PC-3 (cell line): ENCODE data around the gene RNF166. TPM values are rescaled to one million over a fixed set of nuclear protein-coding genes. Genes with fewer than 3 reads are reported as not detected.

Experiments used
- ATAC-seq: fragments of 200-7000 bp; cut with Tn5 transposase; 2 replicates; pipeline ENCODE4 v1.9.1; 2020; ENCODE audit warnings: mild to moderate bottlenecking, moderate library complexity
- BruUV-seq: library from RNA; stranded (reverse); fragments of 400-500 nt; replicated peaks from 2 replicates; lab custom pipeline; 2021; lab: Mats Ljungman, UMichigan
- CTCF ChIA-PET: fragments of 300-600 bp; sonication (Branson Sonifier 250); formaldehyde crosslinking; loops from one replicate; lab custom pipeline; 2022; ENCODE audit warnings: antibody characterized with exemption; lab: Charles Lee
- POLR2A ChIA-PET: fragments of 300-600 bp; sonication (Branson Sonifier 250); formaldehyde crosslinking; loops from one replicate; lab custom pipeline; 2022; ENCODE audit warnings: antibody characterized with exemption; ENCODE audit not compliant: unreplicated experiment; lab: Charles Lee
- DNase-seq: peaks from one replicate; pipeline ENCODE4 v3.0.0-alpha.2; 2015
- H2AFZ ChIP-seq: fragments of 300-600 bp; sonication (generic); 2 replicates; pipeline ENCODE4 v1.6.0; 2016; ENCODE audit warnings: antibody characterized with exemption, low read length
- H3F3A ChIP-seq: fragments of 300-600 bp; sonication (generic); one replicate; pipeline ENCODE4 v1.6.0; 2017; ENCODE audit warnings: antibody characterized with exemption, low read length, control low read depth, mild to moderate bottlenecking; ENCODE audit not compliant: unreplicated experiment
- H3K27ac ChIP-seq: fragments of 300-600 bp; sonication (generic); 2 replicates; pipeline ENCODE4 v1.5.1; 2016; ENCODE audit warnings: mild to moderate bottlenecking, low read length
- H3K27me3 ChIP-seq: fragments of 300-600 bp; sonication (generic); 2 replicates; pipeline ENCODE4 v1.6.1; 2016; ENCODE audit warnings: low read length, mixed read lengths
- H3K36me3 ChIP-seq: fragments of 300-600 bp; sonication (generic); 2 replicates; pipeline ENCODE4 v1.6.1; 2016; ENCODE audit warnings: low read depth, mixed run types, low read length, mixed read lengths
- H3K4me1 ChIP-seq: fragments of 300-600 bp; sonication (generic); 2 replicates; pipeline ENCODE4 v1.5.1; 2016; ENCODE audit warnings: low read length; ENCODE audit not compliant: insufficient read depth
- H3K4me2 ChIP-seq: fragments of 300-600 bp; sonication (generic); 2 replicates; pipeline ENCODE4 v1.6.0; 2016; ENCODE audit warnings: low read length
- H3K4me3 ChIP-seq: fragments of 300-600 bp; sonication (generic); 2 replicates; pipeline ENCODE4 v1.5.1; 2016; ENCODE audit warnings: mild to moderate bottlenecking, low read length, mixed read lengths
- H3K79me2 ChIP-seq: fragments of 300-600 bp; sonication (generic); 2 replicates; pipeline ENCODE4 v1.6.1; 2017; ENCODE audit warnings: low read length, mixed read lengths
- H3K9ac ChIP-seq: fragments of 300-600 bp; sonication (generic); 2 replicates; pipeline ENCODE4 v1.6.0; 2016; ENCODE audit warnings: mild to moderate bottlenecking, low read length
- H3K9me2 ChIP-seq: fragments of 300-600 bp; sonication (generic); replicated peaks from 2 replicates; pipeline ENCODE4 v1.6.1; 2016; ENCODE audit warnings: mixed run types, low read length, mixed read lengths
- H3K9me3 ChIP-seq: fragments of 300-600 bp; sonication (generic); 2 replicates; pipeline ENCODE4 v1.6.1; 2016; ENCODE audit warnings: low read length, mixed read lengths
- H4K20me1 ChIP-seq: fragments of 300-600 bp; sonication (generic); 2 replicates; pipeline ENCODE4 v1.6.1; 2016; ENCODE audit warnings: low read length, mixed read lengths
- CTCF ChIP-seq: fragments of 300-600 bp; sonication (generic); conservative IDR thresholded peaks from 2 replicates; pipeline ENCODE4 v1.5.1; 2017; ENCODE audit warnings: antibody characterized with exemption, low read depth, mild to moderate bottlenecking, low read length
- EZH2 ChIP-seq: fragments of 300-600 bp; sonication (generic); IDR thresholded peaks from one replicate; pipeline ENCODE4 v1.6.1; 2017; ENCODE audit warnings: antibody characterized with exemption, mild to moderate bottlenecking, low read length; ENCODE audit not compliant: unreplicated experiment
- EZH2phosphoT487 ChIP-seq: fragments of 300-600 bp; sonication (generic); IDR thresholded peaks from 2 replicates; pipeline ENCODE4 v1.6.1; 2018; ENCODE audit warnings: mild to moderate bottlenecking, antibody characterized with exemption, low read length, borderline replicate concordance
- intact Hi-C: fragments of 100-400 bp; cut with micrococcal nuclease; formaldehyde crosslinking; loops from 2 replicates; pipeline ENCODE4 v1.9.0; 2023
- total RNA-seq: library from RNA; depleted of rRNA; stranded (reverse); fragments of >200 nt; gene quantifications from 2 replicates; pipeline ENCODE4 v1.2.3, GENCODE V29; 2014

The RNF166 gene
- total RNA-seq, 1 experiment from 2014 or later, result 28.8 TPM

GRCh38 chr16:88739977-88740726 is 33.9 kb upstream of the RNF166 start:
- H3K9me2 ChIP-seq, result no peaks in the 10 kb centered on the region
- no peak overlapping the region for H2AFZ ChIP-seq
- ChIA-PET CTCF (no interaction called here), POLR2A (no interaction called here)
- no peak overlapping the region for H3K4me3 ChIP-seq
- BruUV-seq, result no TSS peak
- H3F3A ChIP-seq, result no peaks in the 10 kb centered on the region
- TF ChIP-seq EZH2phosphoT487 (no peak), EZH2 (no peak), CTCF (no peak)
- no peaks in the 10 kb centered on the region for H4K20me1 ChIP-seq
- no peaks in the 10 kb centered on the region for H3K4me1 ChIP-seq
- no peaks in the 10 kb centered on the region for H3K9me3 ChIP-seq
- DNase-seq (no peak), ATAC-seq (no peak)
- peaks cover 4% of the 10 kb centered on the region for H3K36me3 ChIP-seq
- H3K79me2 ChIP-seq, result no peaks in the 10 kb centered on the region
- H3K9ac ChIP-seq, result no peak overlapping the region
- no peak overlapping the region for H3K27ac ChIP-seq
- no peaks in the 10 kb centered on the region for H3K27me3 ChIP-seq
- intact Hi-C loops, result no loop called here
- no peak overlapping the region for H3K4me2 ChIP-seq

GRCh38 chr16:88739139-88739976 is 33.1 kb upstream of the RNF166 start:
- POLR2A ChIA-PET, result no interaction called here
- no peak for ATAC-seq
- no peak for TF ChIP-seq EZH2
- no peak for TF ChIP-seq CTCF
- no peak for TF ChIP-seq EZH2phosphoT487

More at GRCh38 chr16:88739139-88739976, 33.1 kb upstream of the RNF166 start:
- Histone ChIP-seq H3K9me2 (no peaks in the 10 kb centered on the region), H4K20me1 (no peaks in the 10 kb centered on the region), H3K9me3 (no peaks in the 10 kb centered on the region), H3K79me2 (no peaks in the 10 kb centered on the region), H3F3A (no peaks in the 10 kb centered on the region), H3K36me3 (peaks cover 4% of the 10 kb centered on the region), H3K4me3 (no peak overlapping the region), H3K4me1 (no peaks in the 10 kb centered on the region), H2AFZ (no peak overlapping the region), H3K4me2 (no peak overlapping the region), H3K9ac (no peak overlapping the region), H3K27ac (no peak overlapping the region), H3K27me3 (no peaks in the 10 kb centered on the region)
- intact Hi-C loops, result no loop called here
- no peak for DNase-seq
- CTCF ChIA-PET, result no interaction called here
- no TSS peak for BruUV-seq
